Activated naive CD4-positive, alpha-beta T cell treated with anti-CD3 and anti-CD28 coated beads, Interleukin-2, amount 50 U/mL, for 24 hours (primary cell): ENCODE measurements around the gene ABHD16A.
A peak's percentile ranks its signal among the peaks of the same experiment; 100 is the strongest.

Experiments
- H3K27ac Mint-ChIP-seq: one replicate; pipeline ENCODE4 v1.8.0; 2021; ENCODE audit warnings: mild to moderate bottlenecking, mixed read lengths
- H3K27me3 Mint-ChIP-seq: one replicate; pipeline ENCODE4 v1.8.0; 2021; ENCODE audit warnings: mixed read lengths
- H3K36me3 Mint-ChIP-seq: one replicate; pipeline ENCODE4 v1.8.0; 2021; ENCODE audit warnings: mixed read lengths
- H3K4me1 Mint-ChIP-seq: one replicate; pipeline ENCODE4 v1.8.0; 2021; ENCODE audit warnings: mixed read lengths
- H3K4me3 Mint-ChIP-seq: one replicate; pipeline ENCODE4 v1.8.0; 2021; ENCODE audit warnings: mild to moderate bottlenecking, mixed read lengths
- H3K9me3 Mint-ChIP-seq: one replicate; pipeline ENCODE4 v1.8.0; 2021; ENCODE audit warnings: mixed read lengths

Gene ABHD16A

DNA sequence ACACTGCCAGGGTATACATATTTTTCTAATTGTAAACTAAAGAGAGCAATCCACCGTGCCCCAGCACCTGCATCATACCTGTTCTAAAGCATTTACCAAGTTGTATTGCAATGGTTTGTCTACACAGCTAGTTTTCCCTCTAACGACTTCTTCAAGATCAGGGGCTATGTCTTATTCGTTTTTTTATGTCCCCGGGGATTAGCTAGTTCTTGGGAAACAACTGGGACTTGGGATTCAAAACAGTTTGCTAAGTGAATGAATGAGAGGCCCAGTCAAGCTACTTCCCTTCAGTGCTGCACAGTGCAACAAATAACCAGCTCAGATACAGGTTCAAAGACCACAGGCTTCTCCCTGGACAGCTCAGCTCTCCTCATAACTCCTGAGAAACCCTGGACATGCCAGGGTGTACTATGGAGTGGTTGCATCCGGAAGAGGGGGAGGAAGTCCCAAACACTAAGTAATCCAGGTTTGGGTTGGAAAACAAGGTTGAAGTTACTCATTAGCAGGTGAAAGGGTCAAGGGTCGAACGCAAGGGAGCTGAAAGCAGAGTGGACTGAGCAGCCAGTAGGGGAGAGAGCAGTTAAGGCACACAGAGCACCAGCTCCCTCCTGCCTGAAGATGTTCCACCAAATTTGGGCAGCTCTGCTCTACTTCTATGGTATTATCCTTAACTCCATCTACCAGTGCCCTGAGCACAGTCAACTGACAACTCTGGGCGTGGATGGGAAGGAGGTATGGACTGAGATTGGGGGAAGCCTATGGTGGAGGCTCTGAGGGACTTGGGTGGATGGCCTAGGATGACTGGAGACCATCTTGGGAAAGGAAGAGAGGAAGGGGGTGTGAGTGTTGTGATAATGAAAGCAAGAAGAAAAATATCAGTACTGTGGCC, 47.5 kb downstream of the ABHD16A start, which contains the start of gene APOM:
Gene APOM, plus strand, starts transcription at position 546 of the 889 bp plus-strand sequence. Its CDS starts 73 bp downstream, at position 619.
- Mint-ChIP-seq H3K27me3 (no peaks in the 10 kb centered on the region), H3K4me1 (peaks cover 58% of the 10 kb centered on the region), H3K27ac (peak within 1 kb of the TSS; percentile 37), H3K4me3 (peak within 1 kb of the TSS; percentile 23), H3K36me3 (no peaks in the 10 kb centered on the region), H3K9me3 (no peaks in the 10 kb centered on the region)

DNA sequence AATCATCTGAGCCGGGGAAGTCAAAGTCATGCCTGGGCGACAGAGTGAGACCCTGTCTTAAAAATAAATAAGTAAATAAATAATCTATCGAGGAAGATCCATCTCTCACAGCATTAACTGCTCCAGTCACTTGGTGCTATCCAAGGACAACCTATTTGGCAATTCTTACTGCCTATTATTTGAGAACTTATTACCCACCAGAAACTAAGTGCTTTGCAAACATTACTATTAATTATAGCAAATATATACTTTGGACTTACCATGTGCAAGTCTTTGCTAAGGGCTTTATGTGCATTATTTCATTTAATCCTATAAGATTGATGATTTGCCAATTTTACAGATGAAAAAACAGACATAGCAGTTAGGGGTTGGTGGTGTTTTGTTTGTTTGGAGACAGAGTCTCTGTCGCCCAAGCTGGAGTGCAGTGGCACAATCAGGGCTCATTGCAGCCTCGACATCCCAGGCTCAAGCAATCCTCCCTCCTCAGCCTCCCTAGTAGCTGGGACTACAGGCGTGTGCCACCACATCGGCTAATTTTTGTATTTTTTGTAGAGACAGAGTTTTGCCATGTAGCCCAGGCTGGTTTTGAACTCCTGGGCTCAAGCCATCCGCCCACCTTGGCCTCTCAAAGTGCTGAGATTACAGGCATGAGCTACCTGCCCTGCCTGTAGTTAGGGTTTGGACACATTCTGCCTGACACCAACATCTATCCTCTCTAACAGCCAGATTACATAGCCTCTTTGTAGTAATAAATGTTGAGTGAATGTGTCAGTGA, 48.4 kb downstream of the ABHD16A start:
- H3K27me3 Mint-ChIP-seq = no peaks in the 10 kb centered on the region
- H3K36me3 Mint-ChIP-seq = no peaks in the 10 kb centered on the region
- H3K9me3 Mint-ChIP-seq = no peaks in the 10 kb centered on the region
- H3K4me1 Mint-ChIP-seq = peaks cover 59% of the 10 kb centered on the region
- no peak overlapping the region for H3K27ac Mint-ChIP-seq
- peak overlapping the region; percentile 23 for H3K4me3 Mint-ChIP-seq

DNA sequence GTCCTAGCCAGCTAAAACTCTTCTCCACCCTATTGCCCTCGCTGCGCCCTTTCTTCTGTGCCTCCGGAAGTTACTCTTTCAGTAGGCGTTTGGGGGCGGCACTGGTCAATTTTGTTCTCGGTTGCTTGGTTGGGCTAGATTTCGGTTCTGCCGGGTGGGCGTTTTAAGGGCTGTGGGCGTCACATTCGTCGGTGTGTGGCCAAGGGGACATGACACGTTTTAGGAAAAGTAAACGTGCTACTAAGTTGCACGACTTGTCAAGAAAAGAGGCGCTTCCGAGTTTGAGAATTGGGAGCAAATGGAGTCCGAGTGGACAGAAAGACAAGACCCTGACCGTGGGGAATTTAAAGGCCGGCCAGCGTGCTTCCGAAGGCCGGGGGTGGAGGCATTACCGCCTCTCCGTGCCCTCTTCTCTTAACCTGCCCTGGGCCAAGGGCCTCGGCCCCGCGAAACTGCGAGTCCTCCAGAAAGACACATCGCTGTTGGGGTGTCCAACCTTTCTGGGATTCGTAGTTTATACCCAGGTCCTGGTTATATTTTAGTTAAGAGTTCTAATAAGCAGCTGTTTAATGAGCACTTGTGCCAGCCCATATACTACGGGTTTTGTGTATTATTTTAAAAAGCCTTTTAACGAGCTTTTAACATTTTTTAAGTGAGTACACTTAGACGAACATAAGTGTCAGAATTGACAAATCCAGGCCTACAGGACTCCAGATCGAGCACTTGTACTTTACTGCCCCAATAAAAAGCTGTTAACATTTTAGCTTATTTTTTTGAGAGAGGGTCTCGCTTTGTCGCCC, 50.0 kb downstream of the ABHD16A start:
- H3K4me1 Mint-ChIP-seq = peaks cover 53% of the 10 kb centered on the region
- peaks cover 4% of the 10 kb centered on the region for H3K36me3 Mint-ChIP-seq
- no peaks in the 10 kb centered on the region for H3K27me3 Mint-ChIP-seq
- no peaks in the 10 kb centered on the region for H3K9me3 Mint-ChIP-seq
- H3K4me3 Mint-ChIP-seq = peak overlapping the region; percentile 93
- peak overlapping the region; percentile 99 for H3K27ac Mint-ChIP-seq

DNA sequence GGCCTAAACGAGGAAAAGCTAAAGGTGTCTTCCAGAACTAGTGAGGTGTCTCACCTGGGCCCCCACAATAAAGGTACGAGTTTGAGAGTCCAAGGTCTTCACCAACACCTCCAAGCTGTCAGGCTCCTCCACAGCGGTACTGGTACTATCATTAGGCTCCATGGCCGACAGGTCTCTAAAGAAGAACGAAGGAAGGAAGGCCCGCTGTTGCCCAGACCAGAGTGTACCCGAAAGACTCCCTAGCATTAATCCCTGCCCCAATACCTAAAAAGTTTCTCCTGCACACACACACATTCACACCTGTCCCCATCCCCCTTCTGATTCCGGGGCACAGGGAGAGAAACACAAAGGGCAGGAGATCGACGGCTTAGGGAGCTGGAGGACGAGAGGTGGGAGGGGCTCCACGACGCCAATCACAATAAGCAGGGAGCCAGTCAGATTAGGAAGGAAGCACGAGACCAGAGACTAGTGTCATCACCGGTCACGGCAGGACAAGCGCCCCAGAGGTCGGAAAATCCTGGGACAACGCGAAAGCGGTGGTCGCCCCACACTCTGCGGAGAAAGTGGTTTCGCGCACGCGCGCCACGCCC, 51.4 kb downstream of the ABHD16A start:
- H3K4me1 Mint-ChIP-seq = peaks cover 43% of the 10 kb centered on the region
- no peaks in the 10 kb centered on the region for H3K9me3 Mint-ChIP-seq
- H3K27ac Mint-ChIP-seq = peak overlapping the region; percentile 99
- peak overlapping the region; percentile 93 for H3K4me3 Mint-ChIP-seq
- H3K27me3 Mint-ChIP-seq = no peaks in the 10 kb centered on the region
- peaks cover 4% of the 10 kb centered on the region for H3K36me3 Mint-ChIP-seq

DNA sequence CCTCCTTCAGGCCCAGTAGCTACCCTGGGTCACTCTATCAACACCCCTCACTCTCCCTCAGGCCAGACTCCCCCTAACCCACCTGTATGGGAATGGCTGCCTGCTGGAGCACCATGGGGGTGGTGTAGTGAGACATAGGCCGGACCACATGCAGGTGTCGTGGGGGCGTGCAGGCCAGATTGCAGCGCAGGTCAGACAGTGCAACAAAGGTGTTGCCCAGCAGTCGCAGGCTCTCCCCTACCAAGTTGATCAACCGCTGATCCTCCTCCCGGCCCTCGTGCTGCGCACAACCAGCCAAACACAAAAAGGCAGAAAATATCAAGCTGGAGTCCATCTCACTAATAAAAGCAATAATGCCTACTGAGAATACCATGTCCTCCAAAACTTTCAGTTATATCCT, 57.8 kb downstream of the ABHD16A start:
- Mint-ChIP-seq H3K9me3 (no peaks in the 10 kb centered on the region), H3K27me3 (no peaks in the 10 kb centered on the region), H3K4me1 (peaks cover 20% of the 10 kb centered on the region), H3K27ac (no peak overlapping the region), H3K4me3 (no peak overlapping the region), H3K36me3 (peaks cover 9% of the 10 kb centered on the region)

DNA sequence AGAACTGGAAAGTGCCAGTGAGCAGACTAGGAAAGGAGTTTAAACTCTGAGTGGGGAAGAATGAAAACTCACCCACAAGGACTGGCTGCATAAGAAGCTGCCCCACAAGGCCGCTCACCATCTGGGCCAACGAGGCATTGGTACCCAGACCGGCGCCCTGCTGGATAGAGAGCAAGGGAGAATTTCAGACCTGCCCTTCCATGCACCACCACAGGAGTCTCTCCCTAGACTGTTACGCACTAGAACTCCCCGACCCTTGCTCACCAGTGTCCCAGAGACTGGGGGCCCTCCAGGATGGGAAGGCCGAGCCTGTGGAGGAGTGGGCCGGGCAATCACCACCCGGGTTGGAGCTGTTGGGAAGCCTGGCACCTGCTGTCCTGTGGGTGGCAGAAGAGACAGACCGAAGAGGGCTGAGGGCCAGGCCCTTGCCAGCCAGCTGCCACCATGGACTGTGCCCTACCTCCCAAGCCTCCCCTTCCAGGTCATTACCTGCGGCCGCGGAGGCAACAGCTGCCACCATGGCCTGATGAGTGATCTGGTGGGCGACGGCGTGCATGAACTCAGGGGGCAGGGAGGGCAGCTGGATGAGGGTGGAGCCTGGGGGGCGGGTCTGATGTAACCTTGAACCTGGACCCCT, 59.2 kb downstream of the ABHD16A start:
- Mint-ChIP-seq H3K9me3 (no peaks in the 10 kb centered on the region), H3K4me3 (no peak overlapping the region), H3K27me3 (no peaks in the 10 kb centered on the region), H3K36me3 (peaks cover 5% of the 10 kb centered on the region), H3K4me1 (peaks cover 9% of the 10 kb centered on the region), H3K27ac (no peak overlapping the region)

DNA sequence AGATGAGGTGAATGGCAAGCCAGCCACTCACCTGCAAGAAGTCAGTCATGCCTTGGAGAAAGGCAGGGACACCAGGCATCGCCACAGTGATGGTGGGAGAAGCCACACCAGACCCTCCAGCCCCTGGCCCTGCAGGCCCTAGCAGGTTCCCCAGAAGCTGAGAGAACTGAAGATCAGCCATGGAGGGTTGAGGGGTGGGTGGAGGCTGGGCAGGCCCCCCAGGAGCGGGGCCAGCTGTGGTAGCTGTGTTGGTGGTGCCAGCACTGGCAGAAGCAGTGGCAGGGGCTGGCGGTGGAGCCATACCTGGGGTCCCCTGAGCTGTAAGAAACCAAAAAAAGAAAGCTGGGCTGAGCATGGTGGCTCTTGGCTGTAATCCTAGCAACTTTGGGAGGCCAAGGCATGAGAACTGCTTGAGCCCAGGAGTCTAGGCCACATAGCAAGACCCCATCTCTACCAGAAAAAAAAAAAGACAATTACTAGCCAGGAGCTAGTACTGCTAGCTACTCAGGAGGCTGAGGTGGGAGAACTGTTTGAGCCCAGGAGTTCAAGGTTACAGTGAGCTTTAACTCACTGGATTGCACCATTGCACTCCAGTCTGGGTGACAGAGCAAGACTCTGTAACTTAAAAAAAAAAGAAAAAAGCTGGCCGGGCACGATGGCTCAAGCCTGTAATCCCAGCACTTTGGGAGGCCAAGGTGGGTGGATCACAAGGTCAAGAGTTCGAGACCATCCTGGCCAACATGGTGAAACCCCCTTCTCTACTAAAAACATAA, 60.1 kb downstream of the ABHD16A start:
- Mint-ChIP-seq H3K4me3 (no peak overlapping the region), H3K9me3 (no peaks in the 10 kb centered on the region), H3K4me1 (peaks cover 5% of the 10 kb centered on the region), H3K36me3 (peaks cover 7% of the 10 kb centered on the region), H3K27me3 (no peaks in the 10 kb centered on the region), H3K27ac (no peak overlapping the region)

DNA sequence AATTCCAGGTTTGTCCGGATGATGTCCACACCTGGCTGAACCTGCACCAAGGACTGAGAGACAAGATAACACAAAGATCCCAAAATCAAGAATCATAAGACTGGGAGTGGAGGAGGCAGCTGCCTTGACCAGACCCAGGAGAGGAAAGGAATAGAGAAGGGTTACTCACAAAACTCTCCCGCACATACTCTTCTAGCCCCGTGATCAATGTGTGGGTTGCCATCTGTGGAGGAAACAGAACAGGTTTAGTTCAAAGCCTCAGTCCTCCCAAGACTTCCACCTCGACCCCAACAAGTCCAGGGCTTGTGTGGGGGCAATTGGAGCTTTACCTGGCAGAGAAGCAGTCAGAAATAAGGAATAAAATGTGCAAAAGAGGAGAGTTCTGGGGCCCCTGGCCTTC, 61.8 kb downstream of the ABHD16A start:
- Mint-ChIP-seq H3K9me3 (no peaks in the 10 kb centered on the region), H3K27ac (no peak overlapping the region), H3K27me3 (no peaks in the 10 kb centered on the region), H3K36me3 (peaks cover 9% of the 10 kb centered on the region), H3K4me3 (no peak overlapping the region), H3K4me1 (peaks cover 5% of the 10 kb centered on the region)

DNA sequence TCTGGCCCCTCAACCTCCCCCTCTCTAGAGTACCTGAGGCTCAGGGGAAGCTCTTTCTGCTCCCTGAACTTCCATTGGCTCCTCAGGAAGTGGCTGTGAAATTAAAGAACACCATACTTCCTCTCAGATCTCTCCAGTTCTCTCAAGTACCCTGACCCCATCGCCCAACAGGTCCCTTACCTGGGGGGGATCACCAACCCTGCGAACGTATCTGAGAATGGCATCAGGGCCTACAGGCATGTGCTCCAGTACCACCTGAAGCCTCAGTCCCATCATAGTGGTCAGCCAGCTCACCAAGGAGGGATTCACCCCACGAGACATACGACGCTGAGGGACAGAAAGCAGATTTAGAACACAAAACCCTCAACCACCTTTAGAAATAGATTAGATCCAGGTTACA, 62.5 kb downstream of the ABHD16A start:
- Mint-ChIP-seq H3K4me1 (peaks cover 5% of the 10 kb centered on the region), H3K36me3 (peaks cover 11% of the 10 kb centered on the region), H3K27ac (peak overlapping the region; percentile 27), H3K4me3 (no peak overlapping the region), H3K9me3 (no peaks in the 10 kb centered on the region), H3K27me3 (no peaks in the 10 kb centered on the region)

DNA sequence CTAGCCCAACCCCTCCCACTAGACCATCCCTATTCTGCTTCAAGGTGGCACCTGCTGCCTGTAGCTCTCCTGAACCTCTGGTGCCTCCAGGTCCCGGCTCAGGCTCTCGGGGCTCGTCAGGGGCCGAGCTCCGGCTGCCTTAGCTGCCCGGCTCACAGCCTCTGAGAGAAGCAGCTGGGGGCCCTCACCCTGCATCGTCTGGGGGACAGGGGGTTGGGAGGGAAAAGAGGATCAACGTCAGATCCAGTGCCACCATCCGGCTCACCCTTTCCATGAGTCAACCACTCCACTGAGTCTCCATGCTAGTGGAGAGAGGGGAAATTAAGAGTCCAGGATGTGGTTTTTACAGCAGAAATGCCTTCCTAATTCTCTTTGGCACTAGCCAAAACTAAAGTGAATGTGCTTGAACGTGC, 63.7 kb downstream of the ABHD16A start:
- H3K9me3 Mint-ChIP-seq = no peaks in the 10 kb centered on the region
- H3K4me1 Mint-ChIP-seq = no peaks in the 10 kb centered on the region
- H3K27ac Mint-ChIP-seq = no peak overlapping the region
- H3K27me3 Mint-ChIP-seq = no peaks in the 10 kb centered on the region
- H3K36me3 Mint-ChIP-seq = peaks cover 11% of the 10 kb centered on the region
- H3K4me3 Mint-ChIP-seq = no peak overlapping the region

DNA sequence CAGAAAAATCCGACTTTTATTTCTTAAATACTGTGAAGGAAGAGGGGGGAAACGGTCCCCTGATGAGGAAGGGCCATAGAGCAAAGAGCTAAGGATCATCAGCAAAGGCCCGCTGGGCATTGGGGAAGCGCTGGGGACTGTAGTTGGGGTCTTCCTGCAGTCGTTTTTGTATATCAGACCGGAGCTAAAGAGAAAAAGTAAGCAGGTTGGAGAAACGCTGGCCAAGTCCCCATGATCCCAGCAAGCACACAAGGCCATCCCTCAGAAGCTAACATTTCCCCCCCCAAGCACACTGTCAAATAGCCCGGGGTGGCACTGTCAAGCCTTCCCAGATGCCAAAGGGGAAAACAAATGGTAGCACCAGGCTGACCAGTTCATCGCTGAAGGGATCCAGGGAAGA, 64.1 kb downstream of the ABHD16A start:
- Mint-ChIP-seq H3K4me1 (no peaks in the 10 kb centered on the region), H3K4me3 (no peak overlapping the region), H3K27me3 (no peaks in the 10 kb centered on the region), H3K9me3 (no peaks in the 10 kb centered on the region), H3K27ac (peak overlapping the region; percentile 46), H3K36me3 (peaks cover 11% of the 10 kb centered on the region)
